Activated T-helper 1 cell treated with anti-CD3 and anti-CD28 coated beads, Interleukin-2, amount 50 U/mL, for 16 hours (primary cell): ENCODE results near the gene CA5A.
"Not testable (repeated sequence)": the region's sequence is repeated elsewhere in the genome, so short reads cannot be mapped to it uniquely, and the experiment has no call there.

Source experiments
- DNase-seq, 2 donors: peaks; one replicate each; pipeline ENCODE4 v3.0.0-alpha.2; 2020; ENCODE audit warnings: low read depth in 1 of 2, low spot score in 1 of 2

The CA5A gene

GRCh38 chr16:87869061-87869878 lies 67.1 kb downstream of the CA5A start, which contains the start of gene SLC7A5:
TSS of gene SLC7A5 (minus strand) at chr16:87869507. CDS start at chr16:87869422, 85 bp downstream.
- peak; percentile 71 to 87 for DNase-seq

- DNase-seq, result peak in 1 of 2 donors; percentile 64
These were observed 67.9 kb downstream of the CA5A start for GRCh38 chr16:87868254-87869029.

- not testable (repeated sequence) for DNase-seq
These were observed 70.3 kb downstream of the CA5A start for GRCh38 chr16:87865902-87866555.

GRCh38 chr16:87864331-87864989 lies 71.9 kb downstream of the CA5A start:
- DNase-seq, result no peak

- DNase-seq, result not testable (repeated sequence)
These were observed 73.0 kb downstream of the CA5A start for GRCh38 chr16:87863327-87863635.

GRCh38 chr16:87862597-87863326 lies 73.6 kb downstream of the CA5A start:
- DNase-seq, result not testable (repeated sequence)

GRCh38 chr16:87861300-87862099 lies 74.8 kb downstream of the CA5A start:
- not testable (repeated sequence) for DNase-seq

- DNase-seq, result no peak
These were observed 75.6 kb downstream of the CA5A start for GRCh38 chr16:87860553-87861299.

GRCh38 chr16:87858151-87858993 lies 78.0 kb downstream of the CA5A start:
- DNase-seq, result not testable (repeated sequence)

GRCh38 chr16:87856791-87857228 lies 79.5 kb downstream of the CA5A start:
- DNase-seq, result no peak

- DNase-seq, result no peak
These were observed 80.2 kb downstream of the CA5A start for GRCh38 chr16:87855852-87856715.

GRCh38 chr16:87854907-87855683 lies 81.2 kb downstream of the CA5A start:
- DNase-seq, result no peak

GRCh38 chr16:87854053-87854906 lies 82.0 kb downstream of the CA5A start:
- DNase-seq, result no peak

- peak; percentile 75 to 78 for DNase-seq
These were observed 82.8 kb downstream of the CA5A start for GRCh38 chr16:87853411-87854052.

- no peak for DNase-seq
These were observed 84.7 kb downstream of the CA5A start for GRCh38 chr16:87851601-87852000.
